ENCODE data around the gene PIGX.

Gene PIGX

GRCh38 chr3:196757876-196758739, 45.9 kb downstream of the PIGX start:
- DNase-seq (ENCODE audit: low read depth, low spot score) = peak; percentile 70

GRCh38 chr3:196763179-196763578, 51.0 kb downstream of the PIGX start:
- no peak for DNase-seq (ENCODE audit: low read depth, low spot score)

- DNase-seq (ENCODE audit: low read depth, low spot score) = no peak
Measured at GRCh38 chr3:196765454-196765853, 53.3 kb downstream of the PIGX start.

GRCh38 chr3:196771067-196771466, 58.9 kb downstream of the PIGX start:
- DNase-seq (ENCODE audit: low read depth, low spot score) = no peak

- DNase-seq (ENCODE audit: low read depth, low spot score) = no peak
Measured at GRCh38 chr3:196772102-196772501, 59.9 kb downstream of the PIGX start.

GRCh38 chr3:196772897-196773296, 60.7 kb downstream of the PIGX start:
- no peak for DNase-seq (ENCODE audit: low read depth, low spot score)

GRCh38 chr3:196774191-196774820, 62.1 kb downstream of the PIGX start:
- no peak for DNase-seq (ENCODE audit: low read depth, low spot score)

GRCh38 chr3:196774848-196775422, 62.8 kb downstream of the PIGX start:
- DNase-seq (ENCODE audit: low read depth, low spot score) = no peak

DNA sequence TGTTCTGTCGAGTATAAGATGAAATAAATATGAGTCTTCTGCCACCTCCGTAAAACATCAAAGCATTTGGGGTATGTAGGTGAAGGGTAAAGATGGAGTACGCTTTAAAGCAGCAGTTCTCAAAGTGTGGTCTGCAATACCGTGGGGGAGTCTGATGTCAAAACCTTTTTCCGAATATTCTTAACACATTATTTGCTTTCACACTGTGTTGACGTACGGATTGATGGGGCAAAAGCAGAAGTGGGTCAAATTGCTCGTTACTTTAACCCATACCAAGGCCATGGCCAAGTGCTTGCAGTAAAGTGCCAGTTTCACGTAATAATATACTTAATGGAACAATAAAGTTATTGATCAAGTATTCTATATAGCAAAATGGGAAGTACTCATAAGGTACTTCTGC, 63.8 kb downstream of the PIGX start:
- no peak for DNase-seq (ENCODE audit: low read depth, low spot score)

DNA sequence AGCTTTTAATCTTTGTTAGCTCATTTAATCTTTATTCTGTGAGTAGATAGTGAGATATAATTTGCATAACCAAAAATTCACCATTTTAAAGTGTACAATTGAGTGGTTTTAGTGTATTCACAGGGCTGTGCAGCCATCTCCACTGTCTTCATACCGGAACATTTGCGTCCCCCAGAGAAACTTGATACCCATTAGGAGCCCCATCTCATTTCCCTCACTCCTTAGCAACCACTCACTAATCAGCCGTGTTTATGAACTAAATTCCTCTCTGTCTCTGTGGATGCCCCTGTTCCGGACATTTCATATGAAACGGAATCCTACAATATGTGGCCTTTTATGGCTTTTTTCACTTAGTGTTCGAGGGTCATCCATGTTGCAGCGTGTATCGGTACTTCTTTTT, 65.7 kb downstream of the PIGX start:
- DNase-seq (ENCODE audit: low read depth, low spot score) = no peak

DNA sequence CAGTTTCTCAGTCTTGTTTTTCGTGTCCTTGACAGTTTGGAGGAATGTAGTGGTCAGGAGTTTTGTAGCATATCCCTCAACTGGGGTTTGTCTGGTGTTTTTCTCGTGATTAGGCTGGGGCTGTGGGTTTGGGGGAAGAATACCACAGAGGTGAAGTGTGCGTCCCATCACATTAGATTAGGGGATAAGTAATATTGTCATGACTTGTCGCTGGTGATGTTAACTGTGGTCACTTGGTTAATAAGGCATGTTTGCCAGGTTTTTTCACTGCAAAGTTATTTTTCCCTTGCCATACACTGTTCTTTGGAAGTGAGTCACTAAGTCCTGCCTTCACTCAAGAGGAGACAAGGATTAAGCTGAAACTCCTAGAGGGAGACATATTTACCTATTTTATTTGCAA, 66.6 kb downstream of the PIGX start:
- peak; percentile 92 for DNase-seq (ENCODE audit: low read depth, low spot score)

GRCh38 chr3:196782511-196782910, 70.3 kb downstream of the PIGX start:
- no peak for DNase-seq (ENCODE audit: low read depth, low spot score)
